Measurements from ENCODE around the gene TRAPPC4. TPM values are rescaled to one million over a fixed set of nuclear protein-coding genes. Genes with fewer than 3 reads are reported as not detected.

Gene TRAPPC4
- total and polyA plus RNA-seq, 2 donors (not counting 1 experiment from before 2014, with no cell fraction given): 61.4 to 64.5 TPM

GRCh38 chr11:119061256-119061655 lies 42.7 kb downstream of the TRAPPC4 start:
- no peak overlapping the region for H3K4me2 ChIP-seq (replicated peaks; ENCODE audit: low read depth, low read length, poor library complexity, severe bottlenecking)
- no peak overlapping the region for H3K27ac Mint-ChIP-seq
- no peak for DNase-seq
- no peak overlapping the region for H2AFZ ChIP-seq (ENCODE audit: insufficient read depth, low read depth, low read length, poor library complexity, severe bottlenecking)
- H3K4me3 ChIP-seq (ENCODE audit: control extremely low read depth in 1 of 5, extremely low read depth in 1 of 5, insufficient read depth in 1 of 5, low read depth in 2 of 5, low read length in 4 of 5): no peak overlapping the region
- H4K20me1 ChIP-seq (ENCODE audit: control insufficient read depth, insufficient read depth, low read length, poor library complexity, severe bottlenecking): no peaks in the 10 kb centered on the region
- WGBS (ENCODE audit: insufficient coverage): no CpG with 5 or more reads among the region's 3 CpGs
- H3K79me2 ChIP-seq (ENCODE audit: control insufficient read depth, insufficient read depth, low read length): peaks cover 76% of the 10 kb centered on the region
- no peaks in the 10 kb centered on the region for H3K27me3 Mint-ChIP-seq
- TF ChIP-seq EZH2 (IDR thresholded peaks at IDR 0.05; ENCODE audit: borderline replicate concordance, insufficient read depth, low read depth, low read length, poor library complexity, severe bottlenecking): no peak
- H3K4me3 Mint-ChIP-seq: no peak overlapping the region
- no peaks in the 10 kb centered on the region for H3K27me3 ChIP-seq (replicated peaks in 1 of 4; ENCODE audit: control extremely low read depth in 1 of 4, control insufficient read depth in 3 of 4, insufficient read depth in 4 of 4, low read length in 3 of 4)
- intact Hi-C loops (cut with micrococcal nuclease): no loop called here
- no peak overlapping the region for H3K27ac ChIP-seq (ENCODE audit: low read length in 2 of 2)
- peaks cover 3 to 4% of the 10 kb centered on the region in 2 experiments for H3K36me3 ChIP-seq (replicated peaks in 1 of 2; ENCODE audit: control extremely low read depth in 1 of 2, control insufficient read depth in 1 of 2, extremely low read depth in 1 of 2, insufficient read depth in 2 of 2, low read length in 1 of 2)
- no peaks in the 10 kb centered on the region for H3K9me3 ChIP-seq (ENCODE audit: control extremely low read depth in 1 of 3, control insufficient read depth in 2 of 3, insufficient read depth in 1 of 3, low read length in 2 of 3)
- no peak overlapping the region for H3K9ac ChIP-seq (ENCODE audit: low read length)
- no peaks in the 10 kb centered on the region for H3K9me3 Mint-ChIP-seq (ENCODE audit: insufficient read depth)
- ChIA-PET POLR2A (interaction anchor here (0.6 kb wide), 1 partner anchor 20 kb away, joined by 7 read pairs; no protein-coding TSS in a partner anchor), CTCF (interaction anchor here (0.7 to 1.1 kb wide), 2 partner anchors 13 to 261 kb away, joined by 3 to 5 read pairs; no protein-coding TSS in a partner anchor)
- ATAC-seq (ENCODE audit: low read depth): no peak
- H3K4me1 Mint-ChIP-seq: peaks cover 26% of the 10 kb centered on the region
- H3K4me1 ChIP-seq (ENCODE audit: control insufficient read depth in 2 of 2, insufficient read depth in 2 of 2, low read length in 2 of 2): peaks cover 9 to 15% of the 10 kb centered on the region in 2 donors

GRCh38 chr11:119062779-119063178 lies 44.2 kb downstream of the TRAPPC4 start:
- peaks cover 74% of the 10 kb centered on the region for H3K79me2 ChIP-seq (ENCODE audit: control insufficient read depth, insufficient read depth, low read length)
- TF ChIP-seq CTCF (IDR thresholded peaks at IDR 0.05) (no peak), EZH2 (IDR thresholded peaks at IDR 0.05; ENCODE audit: borderline replicate concordance, insufficient read depth, low read depth, low read length, poor library complexity, severe bottlenecking) (no peak)
- no peaks in the 10 kb centered on the region for H3K27me3 ChIP-seq (replicated peaks in 1 of 4; ENCODE audit: control extremely low read depth in 1 of 4, control insufficient read depth in 3 of 4, insufficient read depth in 4 of 4, low read length in 3 of 4)
- Mint-ChIP-seq H3K9me3 (ENCODE audit: insufficient read depth) (no peaks in the 10 kb centered on the region), H3K4me1 (peaks cover 30% of the 10 kb centered on the region), H3K27ac (no peak overlapping the region), H3K27me3 (no peaks in the 10 kb centered on the region), H3K4me3 (no peak overlapping the region)
- H3K9me3 ChIP-seq (ENCODE audit: control extremely low read depth in 1 of 3, control insufficient read depth in 2 of 3, insufficient read depth in 1 of 3, low read length in 2 of 3): no peaks in the 10 kb centered on the region
- CTCF ChIA-PET: interaction anchor here (0.8 to 1.3 kb wide), 3 partner anchors 8 to 39 kb away, joined by 3 to 4 read pairs (median 3); partner anchors contain the start of gene DPAGT1
- peaks cover 12 to 20% of the 10 kb centered on the region in 2 donors for H3K4me1 ChIP-seq (ENCODE audit: control insufficient read depth in 2 of 2, insufficient read depth in 2 of 2, low read length in 2 of 2)
- H3K4me2 ChIP-seq (replicated peaks; ENCODE audit: low read depth, low read length, poor library complexity, severe bottlenecking): no peak overlapping the region
- intact Hi-C loops (cut with micrococcal nuclease): no loop called here
- 97% methylated on average over 4 of the region's 5 CpGs for WGBS (ENCODE audit: insufficient coverage)
- H2AFZ ChIP-seq (ENCODE audit: insufficient read depth, low read depth, low read length, poor library complexity, severe bottlenecking): no peak overlapping the region
- DNase-seq: no peak
- H3K36me3 ChIP-seq (replicated peaks in 1 of 2; ENCODE audit: control extremely low read depth in 1 of 2, control insufficient read depth in 1 of 2, extremely low read depth in 1 of 2, insufficient read depth in 2 of 2, low read length in 1 of 2): peaks cover 3 to 4% of the 10 kb centered on the region in 2 experiments
- no peak overlapping the region for H3K27ac ChIP-seq (ENCODE audit: low read length in 2 of 2)
- H3K4me3 ChIP-seq (ENCODE audit: control extremely low read depth in 1 of 5, extremely low read depth in 1 of 5, insufficient read depth in 1 of 5, low read depth in 2 of 5, low read length in 4 of 5): no peak overlapping the region
- H4K20me1 ChIP-seq (ENCODE audit: control insufficient read depth, insufficient read depth, low read length, poor library complexity, severe bottlenecking): no peaks in the 10 kb centered on the region
- H3K9ac ChIP-seq (ENCODE audit: low read length): no peak overlapping the region
- POLR2A ChIA-PET: interaction anchor here (1.0 kb wide), 1 partner anchor 11 kb away, joined by 4 read pairs; no protein-coding TSS in a partner anchor
- ATAC-seq (ENCODE audit: low read depth): no peak

All from B cell (primary cell).